Type B pancreatic cell (in vitro differentiated cells): Measurements from ENCODE around the gene ATXN10. TPM values are rescaled to one million over a fixed set of nuclear protein-coding genes. Genes with fewer than 3 reads are reported as not detected.
"Not testable (repeated sequence)": the region's sequence is repeated elsewhere in the genome, so short reads cannot be mapped to it uniquely, and the experiment has no call there.

Source experiments
- DNase-seq: peaks from one replicate; pipeline ENCODE4 v3.0.0; 2021; ENCODE audit warnings: mixed read lengths; ENCODE audit not compliant: unreplicated experiment; ENCODE audit errors: extremely low spot score
- H3K27ac Mint-ChIP-seq: 2 replicates; pipeline ENCODE4 v1.8.0; 2021; ENCODE audit warnings: mild to moderate bottlenecking, mixed read lengths
- H3K27me3 Mint-ChIP-seq: 2 replicates; pipeline ENCODE4 v1.8.0; 2021; ENCODE audit warnings: mixed read lengths
- H3K36me3 Mint-ChIP-seq: 2 replicates; pipeline ENCODE4 v1.8.0; 2021; ENCODE audit warnings: mixed read lengths
- H3K4me1 Mint-ChIP-seq: one replicate; pipeline ENCODE4 v1.8.0; 2021; ENCODE audit warnings: mixed read lengths; ENCODE audit not compliant: unreplicated experiment
- H3K4me3 Mint-ChIP-seq: 2 replicates; pipeline ENCODE4 v1.8.0; 2021; ENCODE audit warnings: mild to moderate bottlenecking, mixed read lengths
- H3K9me3 Mint-ChIP-seq: 2 replicates; pipeline ENCODE4 v1.8.0; 2021; ENCODE audit warnings: mixed read lengths
- total RNA-seq: library from RNA; stranded (reverse); gene quantifications from 2 replicates; pipeline ENCODE4 v1.2.1, GENCODE V29; 2021; ENCODE audit warnings: low replicate concordance
- TF ChIP-seq, protein P1 (sequence below): fragments of 200-600 bp; sonication (generic); conservative IDR thresholded peaks from 2 replicates; pipeline ENCODE4 v1.5.0; 2021; ENCODE audit warnings: antibody characterized with exemption, mild to moderate bottlenecking

The ATXN10 gene
- total RNA-seq, 1 donor from 2014 or later, result 182 TPM

DNA sequence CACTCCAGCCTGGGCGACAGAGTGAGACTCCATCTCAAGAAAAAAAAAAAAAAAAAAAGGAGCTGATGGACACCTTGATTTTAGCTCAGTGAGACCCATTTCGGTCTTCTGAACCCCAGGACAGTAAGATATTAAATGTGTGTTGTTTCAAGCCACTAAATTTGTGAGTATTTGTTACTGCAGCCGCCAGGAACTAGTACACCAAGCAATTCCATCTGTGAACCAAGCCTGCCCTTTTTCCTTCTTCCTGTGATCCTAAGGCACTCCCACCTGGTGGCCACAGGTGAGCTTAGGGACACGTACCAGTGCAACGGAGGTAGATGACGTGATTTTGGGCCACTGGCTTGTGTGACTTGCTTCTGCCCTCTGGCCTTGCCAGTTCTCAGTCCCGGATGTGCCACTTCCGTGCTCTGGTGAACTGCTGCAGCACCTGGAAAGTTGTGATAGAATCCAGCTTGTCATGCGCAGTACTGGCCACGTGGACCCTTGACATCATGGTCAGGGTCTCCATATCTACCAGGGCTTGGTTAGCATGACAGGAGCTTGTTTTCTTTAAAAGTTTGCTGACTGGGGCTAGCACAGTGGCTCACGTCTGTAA lies 19.6 kb upstream of the ATXN10 start:
- DNase-seq, result peak; percentile 49
- Mint-ChIP-seq H3K36me3 (no peaks in the 10 kb centered on the region), H3K4me3 (no peak overlapping the region), H3K9me3 (peaks cover 5% of the 10 kb centered on the region), H3K27ac (no peak overlapping the region), H3K27me3 (peaks cover 39% of the 10 kb centered on the region), H3K4me1 (peaks cover 7% of the 10 kb centered on the region)
- TF ChIP-seq, protein P1, sequence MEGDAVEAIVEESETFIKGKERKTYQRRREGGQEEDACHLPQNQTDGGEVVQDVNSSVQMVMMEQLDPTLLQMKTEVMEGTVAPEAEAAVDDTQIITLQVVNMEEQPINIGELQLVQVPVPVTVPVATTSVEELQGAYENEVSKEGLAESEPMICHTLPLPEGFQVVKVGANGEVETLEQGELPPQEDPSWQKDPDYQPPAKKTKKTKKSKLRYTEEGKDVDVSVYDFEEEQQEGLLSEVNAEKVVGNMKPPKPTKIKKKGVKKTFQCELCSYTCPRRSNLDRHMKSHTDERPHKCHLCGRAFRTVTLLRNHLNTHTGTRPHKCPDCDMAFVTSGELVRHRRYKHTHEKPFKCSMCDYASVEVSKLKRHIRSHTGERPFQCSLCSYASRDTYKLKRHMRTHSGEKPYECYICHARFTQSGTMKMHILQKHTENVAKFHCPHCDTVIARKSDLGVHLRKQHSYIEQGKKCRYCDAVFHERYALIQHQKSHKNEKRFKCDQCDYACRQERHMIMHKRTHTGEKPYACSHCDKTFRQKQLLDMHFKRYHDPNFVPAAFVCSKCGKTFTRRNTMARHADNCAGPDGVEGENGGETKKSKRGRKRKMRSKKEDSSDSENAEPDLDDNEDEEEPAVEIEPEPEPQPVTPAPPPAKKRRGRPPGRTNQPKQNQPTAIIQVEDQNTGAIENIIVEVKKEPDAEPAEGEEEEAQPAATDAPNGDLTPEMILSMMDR, result no peak

DNA sequence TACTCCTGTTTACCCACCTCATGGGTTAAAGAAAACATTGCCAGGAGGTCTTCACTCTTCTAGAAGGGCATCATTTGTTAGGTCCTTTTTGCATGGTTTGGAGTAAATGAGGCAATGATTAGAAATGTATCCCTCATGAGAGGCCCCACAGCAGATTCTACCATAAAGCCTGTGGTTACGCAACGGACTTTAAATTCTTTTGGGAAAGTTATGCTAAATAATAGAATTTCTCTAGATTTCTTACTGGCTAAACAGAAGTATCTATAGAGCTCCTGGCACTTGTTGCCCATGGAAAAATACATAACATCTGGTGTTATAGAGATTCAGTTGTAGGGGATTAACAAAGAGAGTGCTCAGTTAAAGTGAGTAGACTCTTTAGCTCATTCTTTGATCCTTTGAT lies 15.1 kb upstream of the ATXN10 start:
- TF ChIP-seq, protein P1, result no peak
- no peak overlapping the region for H3K4me3 Mint-ChIP-seq
- peaks cover 7% of the 10 kb centered on the region for H3K4me1 Mint-ChIP-seq
- H3K27me3 Mint-ChIP-seq, result peaks cover 20% of the 10 kb centered on the region
- H3K27ac Mint-ChIP-seq, result no peak overlapping the region
- no peaks in the 10 kb centered on the region for H3K36me3 Mint-ChIP-seq
- no peaks in the 10 kb centered on the region for H3K9me3 Mint-ChIP-seq
- DNase-seq, result no peak

DNA sequence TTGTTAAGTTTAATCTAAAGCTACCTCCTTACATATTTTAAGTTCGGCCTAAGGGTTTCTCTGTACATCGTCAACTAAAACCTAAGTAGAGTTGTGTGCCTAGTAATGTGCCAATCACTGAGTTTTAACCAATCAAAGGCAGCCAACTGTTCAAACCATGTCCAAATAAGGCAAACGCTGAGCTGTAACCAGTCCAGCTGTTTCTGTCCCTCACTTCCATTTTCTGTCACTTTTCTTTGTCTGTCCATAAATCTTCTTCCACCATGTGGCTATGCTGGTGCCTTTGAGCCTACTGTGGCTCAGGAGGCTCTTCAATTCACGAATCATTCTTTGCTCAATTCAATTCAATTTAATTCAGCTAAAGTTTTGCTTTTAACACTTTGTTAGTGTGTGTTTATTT lies 13.9 kb upstream of the ATXN10 start:
- Mint-ChIP-seq H3K9me3 (no peaks in the 10 kb centered on the region), H3K27me3 (peaks cover 21% of the 10 kb centered on the region), H3K4me3 (no peak overlapping the region), H3K27ac (no peak overlapping the region), H3K4me1 (peaks cover 7% of the 10 kb centered on the region), H3K36me3 (no peaks in the 10 kb centered on the region)
- TF ChIP-seq, protein P1, result no peak
- no peak for DNase-seq

DNA sequence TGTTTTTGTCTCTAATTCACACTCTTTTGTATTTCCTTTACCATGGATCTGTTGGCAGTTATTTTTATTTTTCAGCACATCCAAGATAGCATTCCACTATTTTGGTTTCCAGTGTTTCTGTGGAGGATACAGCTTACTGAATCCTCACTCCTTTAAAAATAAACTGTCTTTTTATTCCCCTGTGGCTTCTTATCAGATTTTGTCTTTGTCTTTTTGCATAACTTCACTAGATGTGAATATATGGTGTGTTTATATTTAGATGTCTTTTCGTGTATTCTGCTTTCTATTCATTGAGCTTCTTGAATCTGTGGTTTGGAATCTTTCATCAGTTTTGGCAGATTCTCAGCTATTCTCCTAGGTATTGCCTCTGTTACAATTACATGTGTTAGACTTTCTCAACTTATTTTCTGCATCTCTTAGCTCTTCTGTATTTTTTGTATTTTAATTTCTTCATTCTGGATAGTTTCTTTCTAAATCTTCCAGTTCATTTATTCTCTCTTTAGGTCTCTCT lies 7.4 kb upstream of the ATXN10 start:
- DNase-seq, result no peak
- Mint-ChIP-seq H3K27me3 (peaks cover 38% of the 10 kb centered on the region), H3K36me3 (no peaks in the 10 kb centered on the region), H3K4me1 (no peaks in the 10 kb centered on the region), H3K9me3 (no peaks in the 10 kb centered on the region), H3K4me3 (no peak overlapping the region), H3K27ac (no peak overlapping the region)
- TF ChIP-seq, protein P1, result no peak

DNA sequence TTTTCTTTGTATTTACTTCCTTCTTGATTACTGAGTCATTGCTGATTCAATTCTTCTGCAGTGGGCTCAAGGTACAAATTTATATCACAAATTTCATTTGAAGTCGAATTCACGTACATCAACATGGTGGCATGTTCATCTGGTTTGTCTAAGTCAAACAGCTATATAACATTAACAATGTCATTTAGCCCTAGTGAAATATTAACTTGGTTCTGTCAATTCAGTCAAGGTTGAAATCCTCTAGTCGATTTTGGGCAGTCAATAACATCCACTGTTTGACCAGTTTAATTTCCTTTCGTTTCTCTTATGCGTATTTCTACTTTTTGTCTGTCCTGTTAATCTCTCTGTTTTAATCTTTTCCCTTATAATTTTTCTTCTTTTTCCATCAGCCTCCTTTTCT lies 4.1 kb upstream of the ATXN10 start:
- Mint-ChIP-seq H3K27me3 (peaks cover 31% of the 10 kb centered on the region), H3K27ac (no peak overlapping the region), H3K4me3 (no peak overlapping the region), H3K36me3 (no peaks in the 10 kb centered on the region), H3K9me3 (no peaks in the 10 kb centered on the region), H3K4me1 (peaks cover 4% of the 10 kb centered on the region)
- TF ChIP-seq, protein P1, result no peak
- DNase-seq, result no peak

DNA sequence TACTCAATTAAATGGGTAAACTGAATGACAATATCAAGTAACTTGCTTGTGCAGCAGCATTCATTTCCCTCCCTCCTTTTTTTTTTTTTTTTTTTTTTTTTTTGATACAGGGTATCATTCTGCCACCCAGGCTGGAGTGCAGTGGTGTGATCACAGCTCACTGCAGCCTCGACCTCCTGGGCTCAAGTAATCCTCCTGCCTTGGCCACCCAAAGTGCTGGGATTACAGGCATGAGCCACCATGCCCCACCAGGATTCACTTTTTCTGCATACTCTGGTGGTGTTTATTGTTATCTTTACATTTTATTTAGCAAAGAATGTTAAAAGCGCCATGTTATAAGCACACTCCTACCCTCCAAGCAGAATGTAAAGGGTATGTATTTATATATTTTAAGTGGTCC lies 1.3 kb upstream of the ATXN10 start:
- not testable (repeated sequence) for H3K27ac Mint-ChIP-seq, H3K4me3 Mint-ChIP-seq, DNase-seq, H3K9me3 Mint-ChIP-seq
- H3K4me1 Mint-ChIP-seq, result peaks cover 24% of the 10 kb centered on the region
- H3K36me3 Mint-ChIP-seq, result peaks cover 14% of the 10 kb centered on the region
- peaks cover 16% of the 10 kb centered on the region for H3K27me3 Mint-ChIP-seq
